NCI-H1417 (cell line): ENCODE data around the gene HS3ST3A1.

Experiments
- DNase-seq, 3 experiments: peaks; one replicate each; lab custom pipeline; 2025; lab: John Stamatoyannopoulos, UW

The HS3ST3A1 gene

DNA sequence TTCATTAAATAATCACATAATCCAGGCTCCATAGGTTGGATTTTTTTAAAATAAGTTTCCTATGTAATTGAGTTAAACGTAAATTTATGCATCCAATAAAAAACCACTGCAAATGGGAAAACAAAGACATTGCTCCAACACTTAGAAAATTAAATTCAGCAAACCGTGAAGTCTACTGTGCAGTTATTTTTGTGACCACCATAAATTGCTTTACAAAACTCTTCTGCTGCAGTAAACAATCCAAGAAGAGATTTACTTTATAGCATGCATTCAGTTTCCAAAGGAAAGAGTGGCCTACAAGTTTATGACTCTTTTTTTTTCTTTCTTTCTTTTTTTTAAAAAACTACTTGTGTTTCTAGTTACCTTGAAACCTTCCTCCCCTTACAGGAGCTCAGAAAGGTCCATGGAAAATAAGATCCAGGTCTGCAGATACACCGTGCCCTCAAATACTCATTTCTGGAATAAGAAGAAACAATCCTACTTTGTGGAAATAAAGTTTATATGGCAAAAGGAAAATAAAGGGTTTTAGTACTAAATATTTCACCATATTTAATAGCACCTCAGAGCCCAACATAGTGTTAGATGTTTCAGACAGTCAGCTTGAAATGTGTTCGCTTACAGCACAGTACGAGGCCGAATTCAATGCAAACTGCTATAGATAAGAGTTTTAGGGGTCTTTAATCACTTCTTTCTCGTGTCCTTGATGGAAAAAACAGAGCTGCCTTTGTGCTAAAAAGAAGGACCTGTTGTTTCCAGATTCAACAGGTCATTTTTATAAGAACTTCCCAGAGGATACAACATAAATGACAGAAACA is 3.2 kb downstream of the HS3ST3A1 start:
- no peak for DNase-seq

DNA sequence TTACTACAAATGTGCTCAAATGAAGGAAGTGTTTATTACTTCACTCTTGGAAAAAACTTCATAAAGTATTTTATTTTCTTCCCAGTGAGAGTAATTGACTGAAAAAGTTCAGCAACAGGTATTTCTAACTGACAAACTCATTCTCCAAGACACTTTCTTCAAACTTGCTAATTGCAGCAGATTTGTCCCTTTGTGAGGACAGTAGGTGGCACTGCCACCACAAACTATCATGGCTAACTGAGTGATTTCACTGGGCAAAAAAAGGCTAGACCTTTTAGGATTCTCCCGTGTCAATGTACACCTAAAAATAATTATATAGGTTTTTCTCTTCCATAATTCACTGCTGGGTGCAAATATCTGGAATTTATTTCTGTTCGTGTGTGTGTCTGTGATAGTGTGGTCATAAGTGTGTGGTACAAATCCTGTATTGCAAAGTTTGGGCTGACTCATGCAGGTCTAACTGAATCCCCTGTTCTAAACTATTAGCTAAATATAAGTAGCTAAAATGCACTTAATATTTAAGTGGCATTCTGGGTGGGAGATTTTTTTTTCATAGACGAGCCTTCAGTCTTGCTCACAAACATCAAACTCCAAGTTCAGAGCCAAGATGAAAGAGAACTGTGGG is 3.9 kb downstream of the HS3ST3A1 start:
- DNase-seq = peak in 2 of 3 experiments; percentile 18 to 53

DNA sequence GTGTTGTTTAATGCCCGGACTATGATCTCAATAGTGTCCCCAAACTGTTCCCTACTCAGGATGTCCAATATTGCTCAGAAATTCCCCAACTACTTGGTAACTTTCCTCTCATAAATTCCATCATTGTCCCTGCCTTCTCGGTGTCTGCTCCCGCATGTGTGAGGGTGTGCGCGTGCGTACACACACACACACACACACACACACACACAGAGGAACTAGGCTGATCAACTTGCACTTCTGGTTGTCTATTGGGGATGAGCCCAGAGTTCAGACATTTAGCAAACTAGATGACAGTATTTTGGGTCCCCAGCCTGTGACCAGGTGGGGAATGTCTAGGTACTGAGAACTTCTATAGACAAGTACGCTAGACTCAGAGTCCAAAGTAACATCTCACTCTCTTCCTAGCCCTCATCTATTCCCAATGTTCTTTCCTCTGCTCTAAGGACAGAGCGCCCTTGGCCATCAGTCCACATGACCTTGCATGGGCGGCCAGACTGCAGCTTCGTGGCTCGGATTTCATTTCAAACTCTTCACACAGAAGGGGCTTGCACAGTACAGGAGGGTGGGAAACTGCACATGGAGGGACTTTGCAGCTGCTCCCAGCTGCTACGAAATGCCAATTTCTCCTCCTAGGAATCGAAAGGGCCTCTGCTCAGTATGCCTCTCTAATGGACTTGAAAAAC is 5.3 kb downstream of the HS3ST3A1 start:
- no peak for DNase-seq

DNA sequence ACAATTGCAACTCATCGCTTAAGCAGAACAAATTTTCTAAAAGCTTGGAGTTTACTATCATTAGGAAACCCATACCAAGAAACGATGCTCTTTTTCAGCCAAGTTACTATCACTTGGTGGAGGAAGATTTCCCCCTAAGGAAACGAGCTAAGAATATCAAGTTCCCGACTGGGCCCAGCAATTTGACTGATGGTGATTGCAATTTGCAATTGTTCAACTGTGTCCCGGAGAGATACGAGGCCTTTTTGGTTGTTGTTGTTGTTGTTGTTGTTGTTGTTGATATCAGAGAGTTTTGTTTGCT is 6.2 kb downstream of the HS3ST3A1 start:
- no peak for DNase-seq

DNA sequence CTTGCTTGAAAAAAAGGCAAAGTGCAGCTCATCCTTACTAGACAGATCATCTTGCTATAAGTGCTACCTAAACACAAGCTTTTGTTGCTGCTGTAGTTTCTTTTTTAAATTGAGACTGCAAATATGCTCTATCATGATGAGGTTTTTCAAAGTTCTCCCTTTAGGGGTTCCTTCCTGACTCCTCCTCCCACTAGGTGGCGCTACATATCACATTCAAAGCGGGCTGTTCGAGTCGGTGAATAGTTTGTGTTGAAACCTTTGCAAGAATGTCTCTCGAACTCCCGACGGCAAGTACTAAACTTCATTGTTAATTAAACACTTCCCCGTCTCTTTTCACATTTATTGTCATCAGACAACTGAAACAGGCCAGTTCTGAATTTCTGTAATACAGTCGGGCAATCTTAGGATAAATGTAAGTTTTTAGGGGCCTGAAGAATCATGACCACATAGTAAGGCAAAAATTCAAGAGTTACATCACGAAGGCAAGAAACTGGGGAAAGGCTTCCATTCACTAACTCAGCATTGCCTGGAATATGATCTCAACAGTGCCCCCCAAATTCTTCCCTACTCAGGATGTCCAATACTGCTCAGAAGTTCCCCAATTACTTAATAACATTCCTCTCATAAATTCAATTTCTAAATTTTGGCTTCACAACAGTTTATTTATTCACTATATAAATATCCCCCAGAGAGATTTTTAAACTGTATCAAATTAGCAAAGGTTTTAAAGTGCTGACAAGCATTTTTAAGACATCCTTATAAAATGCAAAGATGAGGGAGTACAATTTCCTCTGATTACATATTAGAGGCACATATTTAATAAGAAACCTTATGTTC is 6.7 kb downstream of the HS3ST3A1 start:
- DNase-seq = peak; percentile 36 to 73 (median 47)

DNA sequence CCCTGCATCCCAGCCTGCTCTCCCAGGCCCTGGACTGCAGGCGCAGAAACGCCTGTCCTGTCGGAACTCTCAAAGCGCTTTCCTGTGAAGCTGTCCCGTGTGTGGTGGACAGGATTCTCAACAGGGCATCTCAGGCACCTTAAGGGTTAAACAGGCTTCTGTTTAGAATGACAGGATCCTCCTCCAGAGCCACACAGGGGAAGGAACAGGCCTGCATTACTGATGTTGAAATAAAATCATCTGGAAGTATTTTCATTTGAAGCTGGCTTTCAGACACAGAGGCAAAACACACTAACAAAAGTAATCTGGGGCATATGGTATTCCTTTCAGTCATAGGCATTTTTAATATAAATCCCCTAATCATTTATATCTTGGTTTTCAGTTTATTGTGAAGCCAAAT is 7.4 kb downstream of the HS3ST3A1 start:
- DNase-seq = no peak

DNA sequence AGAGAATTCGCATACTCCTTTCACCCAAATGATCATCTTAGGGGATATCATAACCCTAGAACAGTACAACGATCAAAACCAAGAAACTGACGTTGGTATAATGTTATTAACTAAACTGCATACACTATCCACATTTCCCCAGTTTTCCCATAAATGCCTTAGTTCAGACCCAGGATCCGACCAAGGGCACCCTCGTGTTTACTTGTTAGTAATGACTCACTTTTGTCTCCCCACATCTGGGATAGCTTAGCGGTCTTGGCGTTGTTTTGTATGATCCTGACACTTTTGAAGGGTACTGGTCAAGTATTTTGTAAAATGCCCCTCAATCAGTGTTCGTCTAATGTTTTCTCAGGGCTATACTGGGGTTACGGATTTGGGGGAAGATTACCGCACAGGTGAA is 8.0 kb downstream of the HS3ST3A1 start:
- DNase-seq = no peak

DNA sequence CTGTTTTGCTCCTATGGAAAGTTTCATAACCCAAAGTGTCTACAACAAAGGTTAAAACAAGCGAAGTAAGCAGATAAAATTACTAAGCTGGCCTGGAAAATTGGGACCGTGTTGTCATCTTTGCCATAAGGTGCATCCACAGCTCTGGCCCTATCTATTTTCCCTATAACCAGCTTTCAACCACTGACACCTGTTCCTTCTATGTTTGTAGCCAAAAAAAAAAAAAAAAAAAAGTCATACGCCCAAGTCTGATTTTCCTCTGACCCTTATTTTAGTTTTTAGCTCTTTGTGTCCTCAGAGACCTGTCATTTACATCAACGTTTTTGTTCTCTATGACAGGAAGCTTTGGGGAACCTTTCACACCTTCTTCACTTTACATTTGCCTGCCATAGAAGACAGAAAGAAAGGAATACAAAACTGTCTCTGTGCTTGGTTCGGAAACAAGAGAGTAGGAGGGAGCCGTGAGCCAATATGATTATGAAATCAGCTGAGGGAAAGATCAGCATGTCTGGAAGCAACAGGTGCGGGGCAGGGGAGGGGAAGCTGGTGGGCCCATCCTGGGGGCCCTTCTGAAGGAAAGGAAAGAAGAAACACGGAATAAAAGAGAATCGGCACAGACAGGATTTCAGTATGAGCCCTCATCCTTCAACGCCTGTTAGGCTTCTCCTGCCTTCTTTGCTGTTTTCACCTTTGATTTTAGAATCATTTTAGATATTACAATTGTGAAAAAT is 8.5 kb downstream of the HS3ST3A1 start:
- no peak for DNase-seq

DNA sequence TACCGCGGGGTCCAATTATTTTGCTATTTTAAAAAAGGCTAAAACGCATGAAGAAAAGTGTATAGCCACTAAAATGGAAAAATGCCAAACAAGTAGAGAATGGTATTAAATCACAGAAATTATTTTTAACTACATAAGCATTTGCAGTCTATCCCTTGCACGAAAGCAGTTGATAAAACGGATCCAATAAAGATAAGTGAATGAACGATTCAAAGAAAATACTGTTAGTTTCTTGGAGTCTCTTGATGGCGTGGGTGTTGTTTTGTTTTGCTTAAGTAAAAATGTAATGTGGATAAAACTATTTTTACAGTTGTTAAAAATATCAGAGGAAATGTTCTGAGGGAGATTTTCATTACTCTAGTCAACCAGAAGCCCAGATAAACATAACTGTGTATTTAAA is 9.3 kb downstream of the HS3ST3A1 start:
- DNase-seq = no peak

DNA sequence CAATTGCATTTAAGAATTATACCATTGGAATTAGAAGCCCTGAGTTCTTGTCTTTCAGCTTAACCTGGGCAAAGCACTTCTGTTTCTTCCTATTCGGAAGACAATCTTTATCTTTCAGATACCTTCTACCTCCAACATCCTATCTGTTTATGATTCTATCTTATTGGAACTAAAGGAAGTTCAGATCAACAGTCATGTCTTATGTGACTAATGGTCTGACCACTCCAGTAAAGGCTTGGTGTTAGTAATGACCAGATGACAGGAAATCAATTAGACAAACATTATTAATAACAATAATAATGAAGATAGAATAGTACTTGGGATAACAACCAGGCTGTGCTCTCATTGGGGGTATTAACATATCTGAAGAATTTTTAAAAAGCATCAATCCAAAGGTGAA is 11.3 kb downstream of the HS3ST3A1 start:
- DNase-seq = no peak

DNA sequence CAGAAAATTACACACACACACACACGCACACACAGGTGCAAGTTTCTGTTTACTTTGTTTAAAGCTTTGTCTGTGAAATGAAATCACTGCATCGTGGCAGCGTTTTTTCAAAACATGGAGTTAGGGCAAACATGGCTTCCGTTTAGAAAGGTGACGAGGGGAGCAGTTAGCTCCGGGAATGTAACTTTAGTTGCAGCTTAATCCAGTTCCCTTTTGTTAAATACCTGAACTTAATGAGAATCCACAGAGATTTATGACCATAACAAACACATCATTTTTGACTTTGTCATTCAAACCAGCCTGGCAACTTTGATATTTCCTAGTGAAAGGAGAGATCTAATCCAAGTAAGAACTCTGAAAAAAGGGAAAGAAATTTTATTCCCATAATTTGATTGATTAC is 12.1 kb downstream of the HS3ST3A1 start:
- DNase-seq = no peak

DNA sequence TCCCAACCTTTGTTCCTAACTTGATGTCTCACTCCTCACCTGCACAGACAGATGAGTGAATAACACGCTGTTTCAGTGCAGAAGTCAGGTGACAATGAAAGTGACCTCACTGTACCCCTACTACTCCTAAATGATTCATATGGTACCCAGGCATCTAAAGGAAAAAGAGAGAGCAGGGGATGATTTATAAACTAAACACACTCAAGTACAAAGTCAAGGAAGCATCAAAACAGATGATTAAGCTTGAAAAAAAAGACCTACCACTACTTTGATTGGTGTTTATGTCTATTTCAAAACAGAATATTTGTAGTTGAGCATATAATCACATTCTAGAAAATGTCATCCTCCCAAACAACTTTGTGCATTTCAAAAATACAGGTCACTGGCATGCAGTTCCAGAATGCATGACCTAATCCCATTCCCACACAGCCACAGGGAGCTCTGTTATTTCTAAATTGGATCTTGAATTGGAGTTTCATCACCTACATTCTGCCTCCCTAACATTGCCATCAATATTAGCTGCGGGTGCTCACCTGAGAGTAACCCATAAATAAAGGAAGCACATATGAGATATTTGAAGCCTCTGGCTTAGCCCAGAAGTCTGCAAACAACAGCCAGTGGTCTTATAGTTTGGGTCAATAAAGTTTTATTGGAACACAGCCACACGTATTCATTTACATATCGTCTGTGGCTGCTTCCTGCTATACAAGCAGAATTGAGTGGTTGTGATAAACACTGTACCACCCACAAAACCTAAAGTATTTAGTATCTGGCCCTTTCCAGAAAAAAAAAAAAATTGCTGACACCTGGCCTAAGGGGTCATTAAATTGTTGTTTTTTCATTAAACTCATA is 14.0 kb downstream of the HS3ST3A1 start:
- no peak for DNase-seq

DNA sequence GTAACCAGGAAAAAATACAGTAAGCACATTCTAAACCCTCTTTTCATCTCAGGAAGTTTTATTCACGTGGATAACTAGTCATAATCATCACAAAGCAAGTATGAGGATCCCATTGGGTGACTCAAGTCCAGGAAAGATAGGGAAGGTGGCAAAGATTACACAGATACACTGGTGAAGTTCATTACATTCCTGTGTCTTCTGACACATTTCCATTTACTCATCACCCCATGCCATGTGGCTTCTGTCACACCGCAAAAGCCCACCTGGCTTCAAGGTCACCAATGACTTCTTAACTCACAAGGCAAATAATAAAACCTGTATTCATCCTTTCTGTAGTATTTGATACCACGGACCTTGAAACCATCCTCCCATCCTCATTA is 17.0 kb downstream of the HS3ST3A1 start:
- no peak for DNase-seq

DNA sequence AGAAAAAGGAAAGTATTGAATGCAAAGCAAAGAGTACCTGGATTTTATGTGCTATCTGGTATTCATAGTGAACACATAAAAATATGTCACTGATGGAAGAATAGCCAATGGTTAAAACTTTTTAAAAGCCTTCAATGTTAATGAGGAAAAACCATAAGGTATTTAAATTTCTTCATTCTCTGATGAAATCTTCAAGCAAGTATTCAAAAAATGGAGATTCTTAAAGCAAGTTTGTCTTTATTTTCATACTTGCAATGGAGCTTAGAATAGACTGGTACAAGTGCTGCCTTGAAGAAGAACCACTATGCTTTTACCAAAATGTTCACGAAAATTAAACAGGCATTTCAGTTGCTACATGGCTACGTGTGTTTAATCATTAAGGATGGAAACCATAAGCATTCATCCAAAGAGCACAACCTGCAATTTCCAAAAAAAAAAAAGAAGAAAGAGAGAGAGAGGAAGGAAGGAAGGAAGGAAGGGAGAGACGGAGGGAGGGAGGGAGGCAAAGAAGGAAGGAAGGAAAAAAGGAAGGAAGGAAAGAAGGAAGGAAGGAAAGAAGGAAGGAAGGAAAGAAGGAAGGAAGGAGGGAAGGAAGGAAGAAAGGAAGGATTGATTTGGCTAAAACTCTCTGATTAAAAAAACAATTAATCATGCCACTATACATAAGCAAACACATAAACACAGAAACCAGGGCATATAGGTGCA is 17.6 kb downstream of the HS3ST3A1 start:
- DNase-seq = no peak

DNA sequence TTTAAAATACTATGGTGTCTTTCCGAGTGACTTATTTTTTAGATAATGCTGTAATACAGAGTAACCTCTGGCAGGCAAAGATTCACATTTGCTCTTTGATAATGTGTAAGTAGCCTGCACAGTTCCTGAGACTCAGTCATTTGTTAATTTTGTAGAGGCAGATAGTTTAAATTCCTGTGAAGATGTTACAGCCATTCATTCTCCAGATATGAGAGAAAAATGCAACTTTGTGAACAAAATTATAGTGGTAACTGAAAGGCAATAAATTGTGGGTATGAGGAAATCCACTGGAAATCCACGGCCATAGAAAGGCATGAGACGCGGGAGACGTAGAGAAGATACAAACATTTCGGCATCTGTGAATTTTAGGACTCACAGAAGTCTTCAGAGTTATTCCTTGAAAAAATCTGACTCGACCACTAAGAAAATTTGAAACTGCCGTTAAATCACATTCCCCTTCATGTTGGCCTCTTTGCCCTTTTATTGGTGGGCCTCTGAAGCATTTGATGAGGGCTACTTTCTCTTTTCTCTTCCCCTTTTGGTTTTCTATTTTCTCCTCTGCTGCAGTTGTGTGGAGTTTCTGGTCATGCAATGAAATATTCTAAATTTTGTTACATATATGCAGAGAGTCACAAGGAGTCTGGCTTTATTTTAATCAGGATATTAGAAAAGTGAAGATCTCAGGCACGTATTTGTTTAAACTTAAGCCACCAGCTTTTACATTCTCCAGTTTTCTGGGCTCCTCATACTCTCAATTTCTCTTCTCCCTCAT is 18.8 kb downstream of the HS3ST3A1 start:
- DNase-seq = no peak

DNA sequence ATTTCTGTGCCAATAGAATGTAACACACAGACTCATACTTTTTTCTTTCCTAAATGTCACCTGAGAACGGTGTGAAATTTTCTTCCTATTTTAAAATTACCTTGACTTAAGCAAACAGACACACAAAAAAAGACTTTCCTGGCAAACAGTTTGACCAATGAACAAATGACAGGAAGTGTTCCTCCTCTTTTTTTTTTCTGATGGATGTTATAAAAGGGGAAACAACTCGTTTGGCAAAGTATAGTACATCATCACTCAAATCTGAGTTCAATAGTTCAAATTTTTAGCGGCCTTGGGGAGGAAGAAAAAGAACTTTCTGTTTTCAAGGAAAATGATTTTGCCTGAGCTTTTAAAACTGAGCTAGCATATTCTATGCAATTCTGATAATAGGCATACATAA is 19.8 kb downstream of the HS3ST3A1 start:
- no peak for DNase-seq

DNA sequence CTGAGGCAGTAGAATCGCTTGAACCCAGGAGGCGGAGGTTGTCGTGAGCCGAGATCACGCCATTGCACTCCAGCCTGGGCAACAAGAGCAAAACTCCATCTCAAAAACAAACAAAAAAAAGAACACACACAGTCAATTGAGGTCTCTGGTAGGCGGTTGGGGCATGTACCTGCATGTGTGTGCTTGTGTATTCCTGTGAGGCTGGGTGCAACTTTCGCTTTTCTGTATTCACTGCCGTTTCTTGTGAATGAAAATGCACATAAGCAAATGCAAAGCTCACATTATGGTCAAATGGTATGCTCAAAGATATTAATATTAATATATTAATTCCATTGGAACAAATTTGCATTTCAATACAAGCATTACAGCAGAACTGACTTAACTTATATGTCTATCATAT is 20.9 kb downstream of the HS3ST3A1 start:
- DNase-seq = no peak

DNA sequence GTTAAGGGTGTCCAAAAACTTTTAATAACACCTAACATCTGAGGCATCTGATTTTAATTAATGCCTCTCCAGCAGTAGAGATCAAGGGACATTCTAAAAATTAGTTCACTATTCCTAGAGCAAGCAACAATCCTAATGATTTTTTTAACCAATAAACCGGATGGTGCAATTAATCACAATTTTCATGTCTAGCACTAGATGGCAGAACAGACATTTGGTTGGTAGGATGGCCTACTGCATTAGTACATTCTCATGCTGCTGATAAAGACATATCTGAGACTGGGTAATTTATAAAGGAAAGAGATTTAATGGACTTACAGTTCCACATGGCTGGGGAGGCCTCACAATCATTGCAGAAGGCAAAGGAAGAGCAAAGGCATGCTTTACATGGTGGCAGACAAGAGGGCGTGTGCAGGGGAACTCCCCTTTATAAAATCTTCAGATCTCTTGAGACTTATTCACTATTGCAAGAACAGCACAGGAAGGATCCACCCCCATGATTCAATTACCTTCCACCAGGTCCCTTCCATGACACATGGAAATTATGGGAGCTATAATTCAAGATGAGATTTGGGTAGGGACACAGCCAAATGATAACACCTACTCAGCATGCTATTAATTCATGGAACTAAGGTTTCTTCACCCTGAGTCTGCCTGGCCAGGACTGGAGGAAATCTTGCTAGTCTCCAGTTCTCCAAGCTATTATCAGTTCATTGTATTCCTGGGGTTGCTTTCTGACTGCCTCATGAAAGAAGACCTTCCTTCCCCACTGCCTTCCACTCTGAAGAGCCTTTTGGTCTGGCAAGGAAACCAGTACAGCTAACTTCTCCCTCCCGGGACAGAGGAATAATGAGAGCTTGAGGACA is 24.8 kb downstream of the HS3ST3A1 start:
- DNase-seq = no peak
